NK-92 treated with Interleukin-12 subunit alpha and Interleukin-12 subunit beta, amount 100 ng/mL, for 24 hours (cell line): ENCODE results near the gene TYSND1.
"Not testable (repeated sequence)": the region's sequence is repeated elsewhere in the genome, so short reads cannot be mapped to it uniquely, and the experiment has no call there.

Source experiments
- DNase-seq: peaks from one replicate; lab custom pipeline; 2025; lab: John Stamatoyannopoulos, UW

Gene TYSND1, protein sequence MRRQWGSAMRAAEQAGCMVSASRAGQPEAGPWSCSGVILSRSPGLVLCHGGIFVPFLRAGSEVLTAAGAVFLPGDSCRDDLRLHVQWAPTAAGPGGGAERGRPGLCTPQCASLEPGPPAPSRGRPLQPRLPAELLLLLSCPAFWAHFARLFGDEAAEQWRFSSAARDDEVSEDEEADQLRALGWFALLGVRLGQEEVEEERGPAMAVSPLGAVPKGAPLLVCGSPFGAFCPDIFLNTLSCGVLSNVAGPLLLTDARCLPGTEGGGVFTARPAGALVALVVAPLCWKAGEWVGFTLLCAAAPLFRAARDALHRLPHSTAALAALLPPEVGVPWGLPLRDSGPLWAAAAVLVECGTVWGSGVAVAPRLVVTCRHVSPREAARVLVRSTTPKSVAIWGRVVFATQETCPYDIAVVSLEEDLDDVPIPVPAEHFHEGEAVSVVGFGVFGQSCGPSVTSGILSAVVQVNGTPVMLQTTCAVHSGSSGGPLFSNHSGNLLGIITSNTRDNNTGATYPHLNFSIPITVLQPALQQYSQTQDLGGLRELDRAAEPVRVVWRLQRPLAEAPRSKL

DNA sequence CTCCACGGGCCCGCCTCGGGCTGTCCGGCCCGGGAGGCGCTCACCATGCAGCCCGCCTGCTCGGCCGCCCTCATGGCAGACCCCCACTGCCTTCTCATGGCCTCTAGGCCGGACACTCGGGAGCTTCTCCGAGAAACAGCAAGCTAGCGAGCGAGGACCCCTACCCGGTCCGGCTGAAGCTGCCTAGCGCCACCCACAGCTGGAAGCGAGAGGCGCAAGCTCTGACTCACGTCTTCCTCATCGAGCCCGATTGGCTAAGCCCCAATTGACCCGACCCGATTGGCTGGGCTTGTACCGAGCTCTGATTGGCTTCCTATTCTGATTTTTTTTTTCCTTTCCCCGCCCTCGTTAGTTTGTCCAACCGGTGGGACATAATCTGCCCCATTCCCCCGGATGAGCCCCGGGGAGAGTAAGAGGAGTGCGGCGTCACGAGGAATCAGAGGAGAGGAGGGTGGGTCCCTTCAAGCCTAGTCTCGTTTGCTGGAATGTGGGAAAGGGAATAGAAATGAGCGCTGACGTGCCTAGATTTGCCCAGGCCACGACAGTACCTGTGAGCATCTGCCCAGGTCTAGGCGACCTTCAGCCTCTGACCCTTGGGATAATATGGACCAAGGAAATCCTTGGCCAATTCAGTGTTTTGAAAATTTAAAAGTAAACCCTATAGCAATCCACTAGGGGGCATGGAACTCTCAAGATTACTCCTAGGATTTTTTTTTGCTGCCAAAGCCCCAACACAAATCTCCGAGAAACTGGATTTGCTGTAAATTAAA lies at the start of gene TYSND1:
Gene TYSND1, minus strand, starts transcription at position 212 of the 770 bp plus-strand sequence. Its CDS starts 114 bp downstream, at position 98.
- peak; percentile 90 for DNase-seq

DNA sequence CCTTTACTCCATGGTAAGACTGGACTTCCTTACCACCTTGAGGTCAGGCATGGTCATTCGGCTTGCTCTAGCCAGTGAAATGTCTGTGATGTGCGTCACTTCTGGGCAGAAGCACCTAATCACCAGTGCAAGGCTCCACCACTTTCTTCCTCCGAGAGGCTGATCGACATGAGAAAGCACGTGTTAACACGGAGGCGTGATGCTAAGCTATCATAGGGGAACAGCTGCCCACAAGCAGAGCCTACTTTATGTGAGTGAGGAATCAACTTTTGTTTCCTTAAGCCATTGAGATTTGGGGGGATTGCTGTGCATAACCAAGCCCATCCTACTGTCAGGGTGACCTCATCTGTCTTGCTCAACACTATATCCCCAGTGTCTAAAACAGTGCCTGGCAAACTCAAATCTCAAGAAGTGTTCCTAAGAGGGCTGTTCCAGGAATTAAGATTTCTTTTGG lies 46.9 kb upstream of the TYSND1 start:
- DNase-seq, result no peak

DNA sequence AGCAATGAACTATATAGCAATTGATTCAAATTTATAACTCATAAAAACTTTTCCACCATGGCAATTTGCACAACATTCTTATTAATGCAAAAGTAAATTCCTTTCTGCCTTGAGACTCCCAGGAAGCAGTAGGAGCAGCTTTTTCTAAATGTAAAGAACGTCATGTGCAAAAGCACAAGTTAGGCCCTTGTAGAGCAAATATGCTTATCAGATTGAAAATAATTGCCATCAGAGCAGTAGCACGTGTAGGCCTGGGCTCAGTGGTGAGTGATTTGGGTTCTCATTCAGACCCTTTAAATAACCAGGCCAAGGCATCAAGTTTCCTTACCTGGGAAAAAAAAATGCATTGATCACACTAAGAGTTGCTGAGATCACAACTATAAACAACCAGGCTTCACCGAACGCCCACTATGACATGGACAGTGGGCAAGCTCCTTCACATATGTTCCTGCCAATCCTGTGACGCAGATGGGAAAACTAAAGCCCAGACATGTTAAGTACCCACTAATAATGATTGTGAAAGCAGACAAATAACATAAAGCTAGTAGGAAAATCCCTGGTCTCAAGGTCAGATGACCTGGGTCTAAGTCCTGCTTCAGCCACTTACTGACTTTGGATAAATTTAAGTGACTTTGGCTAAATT lies 45.9 kb upstream of the TYSND1 start:
- no peak for DNase-seq

DNA sequence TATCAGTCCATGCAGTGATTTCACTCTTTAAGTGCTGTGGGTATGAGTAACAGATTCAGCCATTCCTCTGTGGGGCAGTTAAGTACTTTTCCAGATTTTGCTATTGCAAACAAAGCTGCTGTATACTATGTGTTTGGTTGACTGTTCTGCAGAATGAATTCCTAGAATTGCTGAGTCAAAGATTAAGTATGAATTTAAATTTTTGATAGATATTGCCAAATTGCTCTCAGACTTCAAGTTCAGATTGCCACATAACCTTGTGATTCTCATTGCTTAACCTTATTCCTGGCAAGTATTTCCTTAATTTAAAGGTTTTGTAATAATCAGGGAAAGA lies 45.4 kb upstream of the TYSND1 start:
- no peak for DNase-seq

DNA sequence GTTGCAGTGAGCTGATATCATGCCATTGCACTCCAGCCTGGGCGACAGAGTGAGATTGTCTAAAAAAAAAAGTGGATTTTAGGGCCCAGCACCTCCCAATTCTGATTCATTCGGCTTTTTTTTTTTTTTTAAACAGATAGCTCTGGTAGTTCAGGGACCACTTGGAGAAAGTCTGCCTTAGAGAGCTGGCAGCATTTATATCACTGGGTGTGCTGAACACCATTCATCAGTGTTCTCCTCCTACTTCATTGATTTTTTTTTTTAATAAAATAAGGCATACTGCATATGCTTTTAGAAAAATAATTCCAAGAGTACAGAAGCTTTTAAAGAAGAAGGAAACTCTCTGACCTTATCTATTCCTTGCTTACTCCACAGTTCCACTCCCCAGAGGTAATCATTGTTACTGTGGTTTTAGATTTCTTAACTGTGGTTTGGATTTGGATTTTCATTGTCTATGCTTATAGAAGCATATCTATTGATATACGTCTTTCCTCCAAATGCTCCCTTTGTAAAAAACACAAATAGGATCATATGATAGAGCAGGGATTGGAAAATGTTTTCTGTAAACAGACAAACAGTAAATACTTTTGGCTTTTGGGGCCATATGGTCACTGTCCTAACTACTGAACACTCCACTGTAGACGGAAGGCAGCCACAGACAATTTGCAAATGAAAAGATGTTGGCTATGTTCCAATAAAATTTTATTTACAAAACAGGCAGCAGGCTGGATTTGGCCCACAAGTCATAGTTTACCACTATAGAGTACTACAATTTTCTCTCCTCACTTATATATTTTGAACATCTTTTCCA lies 44.9 kb upstream of the TYSND1 start:
- DNase-seq, result no peak

DNA sequence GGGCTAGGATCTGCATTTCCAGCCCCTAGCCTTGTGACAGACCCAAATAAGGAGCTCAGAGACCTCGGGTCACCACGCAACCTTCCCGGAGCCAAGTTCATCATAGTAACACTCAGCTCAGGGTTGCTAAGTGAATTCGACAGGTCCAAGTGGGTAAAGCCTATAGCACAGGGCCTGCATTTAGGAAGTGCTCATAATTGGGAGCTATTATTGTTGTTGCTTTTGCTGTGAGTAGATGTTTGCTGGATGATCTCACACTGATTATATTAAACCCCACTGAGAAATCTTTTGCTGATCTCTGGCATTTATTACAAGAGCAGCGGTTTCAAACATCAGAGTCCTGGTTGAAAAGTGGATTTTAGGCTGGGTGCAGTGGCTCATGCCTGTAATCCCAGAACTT lies 44.1 kb upstream of the TYSND1 start:
- no peak for DNase-seq

DNA sequence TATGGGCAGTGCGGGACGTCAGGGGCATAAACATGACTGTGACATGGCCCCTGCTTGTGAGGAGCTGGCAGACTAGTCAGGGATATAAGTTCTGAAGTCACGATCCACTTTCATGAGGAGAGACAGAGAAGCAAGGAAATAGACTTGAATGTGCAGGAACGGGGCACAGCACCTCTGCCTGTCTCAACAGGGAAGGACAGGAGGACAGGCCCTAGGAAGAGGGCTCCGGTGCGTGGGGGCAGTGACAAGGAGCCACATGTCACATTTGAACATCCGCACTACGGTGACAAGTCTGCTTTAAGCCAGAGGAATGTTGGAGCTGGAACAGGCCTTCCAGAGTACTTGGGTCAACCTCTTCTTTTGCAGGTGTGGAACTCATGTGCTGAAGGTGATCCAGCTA lies 43.6 kb upstream of the TYSND1 start:
- no peak for DNase-seq

DNA sequence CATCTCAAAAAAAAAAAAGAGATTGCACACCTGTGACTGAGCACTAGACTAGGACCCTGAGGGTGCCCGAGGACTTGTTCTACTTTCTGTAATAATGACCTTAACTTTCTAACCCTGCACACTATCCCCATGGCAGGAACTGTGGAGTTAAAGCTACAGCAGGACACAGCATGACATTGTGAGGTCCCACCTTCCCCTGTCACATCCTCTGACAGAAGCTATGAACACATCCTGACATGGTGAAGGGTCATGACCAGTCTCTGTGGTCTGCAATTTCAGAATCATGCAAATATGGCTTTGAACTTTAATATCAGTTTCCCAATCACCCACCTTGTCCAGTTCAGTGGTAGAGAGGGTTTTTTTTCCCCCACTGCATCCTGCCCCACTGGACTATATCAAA lies 42.3 kb upstream of the TYSND1 start:
- DNase-seq, result no peak

DNA sequence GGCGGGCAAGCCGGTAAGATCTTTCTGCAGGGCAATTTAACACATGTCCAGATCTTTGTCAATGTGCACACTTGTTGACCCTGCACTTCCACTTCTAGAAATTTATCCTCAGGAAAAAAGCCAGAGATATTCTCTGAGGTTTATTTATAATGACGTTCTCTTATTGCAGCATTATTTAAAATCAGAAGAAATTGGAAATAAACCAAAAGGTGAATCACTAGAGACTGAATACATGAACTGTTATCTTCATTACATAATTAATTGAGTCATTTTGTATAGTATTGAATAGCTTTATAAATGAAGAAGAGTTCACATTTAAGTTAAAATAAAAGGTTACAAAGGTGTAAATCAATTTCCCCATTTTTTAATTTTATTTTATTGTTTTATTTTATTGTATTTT lies 40.1 kb upstream of the TYSND1 start:
- no peak for DNase-seq

DNA sequence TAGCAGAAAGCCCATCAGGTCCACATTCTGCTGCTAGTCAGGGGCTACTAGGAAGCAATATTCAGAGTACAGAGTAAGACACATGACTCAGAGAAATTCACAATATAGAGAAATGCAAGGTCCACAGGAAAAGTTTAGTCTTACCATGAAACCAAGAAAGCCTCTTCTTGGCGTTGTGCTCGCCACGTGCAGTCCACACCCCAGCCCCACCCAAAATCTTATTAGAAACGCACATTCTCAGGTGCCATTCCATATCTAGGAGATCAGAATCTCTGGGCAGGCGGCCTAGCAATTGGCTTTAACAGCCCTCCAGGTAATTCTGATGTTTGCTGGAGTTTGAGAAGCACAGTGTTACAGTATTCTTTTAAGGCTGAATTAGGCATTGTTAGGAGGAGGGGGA lies 39.6 kb upstream of the TYSND1 start:
- DNase-seq, result no peak

DNA sequence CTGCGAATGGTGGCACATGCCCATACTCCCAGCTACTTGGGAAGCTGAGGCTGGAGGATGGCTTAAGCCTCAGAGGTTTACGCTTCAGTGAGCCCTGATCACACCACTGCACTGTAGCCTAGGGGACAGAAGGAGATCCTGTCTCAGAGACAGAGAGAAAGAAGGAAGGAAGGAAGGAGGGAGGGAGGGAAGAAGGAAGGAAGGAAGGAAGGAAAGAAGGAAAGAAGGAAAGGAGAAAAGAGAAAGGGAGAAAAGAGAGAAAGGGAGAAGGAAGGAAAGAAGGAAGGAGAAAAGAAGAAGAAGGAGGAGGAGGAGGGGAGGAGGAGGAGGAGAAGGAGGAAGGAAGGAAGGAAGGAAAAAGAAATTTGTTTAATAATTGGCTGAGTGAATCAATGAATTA lies 36.8 kb upstream of the TYSND1 start:
- DNase-seq, result no peak

DNA sequence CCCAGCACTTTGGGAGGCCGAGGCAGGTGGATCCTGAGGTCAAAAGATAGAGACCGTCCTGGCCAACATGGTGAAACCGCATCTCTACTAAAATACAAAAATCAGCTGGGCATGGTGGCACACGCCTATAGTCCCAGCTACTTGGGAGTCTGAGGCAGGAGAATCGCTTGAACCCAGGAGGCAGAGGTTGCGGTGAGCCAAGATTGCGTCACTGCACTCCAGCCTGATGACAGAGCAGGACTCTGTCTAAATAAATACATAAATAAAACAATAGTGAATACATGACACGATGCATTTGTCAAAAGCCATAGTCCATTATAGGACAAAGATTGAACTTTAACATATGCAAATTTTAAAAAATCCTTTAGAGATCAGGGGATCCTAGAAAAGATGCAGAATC lies 32.7 kb upstream of the TYSND1 start:
- DNase-seq, result not testable (repeated sequence)

DNA sequence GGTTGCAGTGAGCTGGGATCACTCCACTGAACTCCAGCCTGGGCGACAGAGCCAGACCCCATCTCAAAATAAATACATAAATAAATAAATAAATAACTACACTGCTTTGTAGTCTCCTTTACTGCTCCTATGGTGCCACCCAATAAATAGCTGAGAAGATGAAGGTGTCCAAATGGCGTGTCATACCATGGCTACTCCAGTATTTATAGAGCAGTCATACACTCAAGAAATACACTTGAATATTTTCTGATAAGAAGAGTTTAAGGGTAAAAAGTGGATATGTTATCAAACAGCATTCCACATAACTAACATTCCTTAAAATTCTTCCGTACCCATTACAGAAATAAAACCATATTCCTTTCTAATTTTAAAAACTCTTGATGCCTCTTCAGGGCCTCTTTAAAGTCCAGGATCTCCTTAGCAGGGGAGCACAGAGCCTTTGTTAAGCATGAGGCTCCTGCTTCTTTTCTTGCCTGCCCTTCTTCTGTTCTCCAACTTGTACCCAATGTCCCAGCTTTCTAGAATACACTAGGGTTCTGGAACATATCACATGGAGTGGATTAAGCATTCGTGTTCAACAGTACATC lies 31.7 kb upstream of the TYSND1 start:
- DNase-seq, result no peak

DNA sequence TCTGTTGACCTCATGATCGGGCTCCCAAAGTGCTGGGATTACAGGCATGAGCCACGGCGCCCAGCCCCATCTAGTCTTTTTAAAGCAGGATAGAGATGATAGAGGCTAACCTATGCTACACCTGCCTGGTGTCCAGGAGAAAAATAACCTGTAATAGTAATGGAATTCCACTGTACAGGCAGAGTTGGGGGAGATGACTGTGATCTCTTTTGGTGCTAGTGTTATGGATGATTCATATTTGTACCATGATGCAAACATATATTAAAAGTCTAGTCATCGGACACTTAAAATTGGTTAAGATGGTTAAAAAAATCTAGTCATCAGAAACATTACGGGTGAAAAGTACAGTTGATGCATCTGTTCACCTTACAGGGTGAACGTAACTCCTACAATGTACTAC lies 29.9 kb upstream of the TYSND1 start:
- DNase-seq, result no peak

DNA sequence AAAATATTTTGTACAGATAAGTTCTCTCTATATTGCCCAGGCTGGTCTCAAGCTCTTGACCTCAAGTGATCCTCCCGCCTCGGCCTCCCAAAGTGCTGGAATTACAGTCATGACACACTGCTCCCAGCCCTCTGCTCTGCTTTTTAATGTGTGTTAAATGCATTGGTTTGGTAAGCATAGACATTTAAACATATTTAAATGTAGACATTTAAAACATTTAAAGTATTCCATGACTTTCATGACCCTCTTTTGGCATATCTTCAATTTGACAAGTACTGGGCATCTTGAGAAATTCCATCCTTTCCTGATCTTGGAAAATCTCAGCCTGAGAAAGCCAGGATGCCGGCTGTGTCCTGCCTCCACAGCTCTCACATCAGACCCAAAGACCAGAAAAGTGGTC lies 29.0 kb upstream of the TYSND1 start:
- no peak for DNase-seq

DNA sequence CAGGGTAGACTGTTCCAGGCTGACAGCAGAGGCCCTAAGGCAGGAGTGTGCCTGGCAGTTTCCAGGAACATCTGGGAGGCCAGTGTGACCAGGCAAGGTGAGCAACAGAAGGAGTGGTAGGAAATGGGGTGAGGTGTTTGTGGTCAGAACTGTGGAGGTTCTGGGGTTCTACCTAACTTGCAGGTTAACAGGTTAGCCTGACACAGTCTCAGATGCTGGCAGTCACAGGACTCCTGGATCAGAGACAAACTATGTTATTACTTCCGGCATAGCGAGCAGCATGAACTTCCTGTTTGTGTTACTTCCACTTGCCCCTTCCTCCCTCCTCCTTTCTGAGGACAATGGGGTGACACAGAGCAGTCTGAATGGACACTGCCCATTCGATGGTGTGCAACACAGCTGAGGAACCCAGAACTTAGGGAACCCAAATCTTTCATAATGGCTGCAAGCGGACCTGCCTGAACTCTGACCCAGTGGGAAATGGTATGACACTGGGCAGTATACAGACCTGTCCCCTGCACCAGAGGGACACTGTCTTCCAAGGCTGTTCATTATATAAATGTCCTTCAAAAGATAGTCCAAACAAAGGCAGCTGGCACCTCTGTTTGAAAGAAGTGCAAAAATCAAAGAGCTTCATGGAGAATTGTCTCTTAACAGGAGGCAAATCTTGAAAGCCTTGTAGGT lies 27.7 kb upstream of the TYSND1 start:
- peak; percentile 33 for DNase-seq

DNA sequence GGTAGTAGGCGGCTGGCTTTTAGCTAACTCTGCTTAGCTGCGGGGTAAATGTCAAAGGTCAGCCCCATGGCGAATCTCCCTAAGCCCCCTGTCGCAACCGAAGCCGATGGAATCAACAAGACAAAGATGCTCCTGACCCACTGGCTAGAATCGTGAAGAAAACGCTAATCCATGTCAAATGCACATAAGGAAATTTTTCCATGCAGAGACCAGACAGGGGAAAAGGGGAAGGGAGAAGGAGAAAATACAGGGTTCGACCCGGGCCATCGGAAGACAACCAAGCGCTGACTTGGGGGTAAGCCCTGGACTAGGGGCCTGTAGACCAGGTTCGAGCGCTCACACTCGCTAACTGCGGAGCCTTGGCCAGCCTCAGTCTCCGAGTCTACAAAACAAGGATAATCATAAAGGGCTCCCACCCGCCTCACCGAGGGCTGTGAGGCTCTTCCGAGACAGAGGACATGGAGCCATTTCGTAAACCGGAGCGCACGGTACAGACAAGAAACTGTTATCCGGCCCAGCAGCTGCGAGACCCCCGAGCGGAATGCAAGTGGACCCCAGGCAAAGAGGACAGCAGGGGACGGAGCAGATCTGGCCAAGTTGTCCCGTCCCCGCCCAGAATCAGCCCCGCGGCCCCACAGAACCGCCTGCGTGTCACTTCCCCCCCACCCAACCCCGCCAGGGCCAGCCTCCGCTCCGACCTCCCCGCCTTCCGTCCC lies 23.3 kb upstream of the TYSND1 start:
- DNase-seq, result no peak

DNA sequence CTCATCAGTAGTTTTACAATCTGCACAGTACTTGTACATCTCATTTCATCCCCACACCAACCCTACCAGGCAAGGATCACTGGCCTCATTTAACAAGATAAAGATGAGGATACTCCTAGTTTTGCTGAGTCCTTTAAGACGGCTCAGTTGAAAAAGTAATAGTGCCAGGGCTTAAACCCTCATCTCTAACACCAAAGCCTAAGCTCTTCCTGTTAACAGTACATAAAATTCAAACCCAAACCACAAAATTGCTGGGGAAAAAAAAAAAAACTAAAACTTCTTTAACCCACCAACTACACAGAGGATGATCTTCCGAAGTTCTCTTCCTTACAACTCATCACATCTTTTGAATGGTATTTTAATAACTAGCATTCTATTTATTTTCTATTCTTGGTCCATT lies 22.5 kb upstream of the TYSND1 start:
- no peak for DNase-seq

DNA sequence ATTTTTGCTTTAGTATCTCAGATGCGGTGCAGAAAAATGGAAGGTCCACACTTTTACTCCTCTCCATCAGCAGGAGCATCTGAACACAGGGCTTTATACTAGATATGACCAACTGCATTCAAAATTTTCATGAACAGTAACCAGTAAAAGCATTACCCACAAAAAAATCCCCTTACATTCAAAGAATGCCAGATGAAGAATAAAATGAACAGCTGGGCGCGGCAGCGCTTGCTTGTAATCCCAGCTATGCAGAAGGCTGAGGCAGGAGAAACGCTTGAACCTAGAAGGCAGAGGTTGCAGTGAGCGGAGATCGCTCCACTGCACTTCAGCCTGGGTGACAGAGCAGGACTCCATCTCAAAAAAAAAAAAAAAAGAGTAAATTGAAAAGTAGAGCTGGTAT lies 20.7 kb upstream of the TYSND1 start:
- DNase-seq, result no peak

DNA sequence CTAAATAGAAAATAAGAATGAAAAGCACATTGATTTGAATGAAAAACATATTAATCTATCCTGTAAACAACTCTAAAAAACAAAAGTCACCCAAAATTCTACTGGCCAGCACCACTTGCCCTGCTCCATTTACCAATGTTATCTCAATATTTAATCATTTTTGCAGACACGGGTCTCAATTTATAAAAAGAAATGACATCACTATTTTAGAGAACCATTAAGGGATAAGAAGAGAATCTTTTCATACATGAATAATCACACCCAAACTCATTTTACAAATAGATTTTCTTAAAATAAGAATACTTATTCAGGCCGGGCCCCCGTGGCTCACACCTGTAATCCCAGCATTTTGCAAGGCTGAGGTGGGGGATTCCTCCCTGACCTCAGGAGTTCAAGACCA lies 19.9 kb upstream of the TYSND1 start:
- no peak for DNase-seq
